LNCaP clone FGC (cell line): ENCODE results near the gene C22orf23.
"Not testable (repeated sequence)": the region's sequence is repeated elsewhere in the genome, so short reads cannot be mapped to it uniquely, and the experiment has no call there.

Experiments
- DNase-seq: peaks from one replicate; pipeline ENCODE4 v3.0.0-alpha.2; 2011; ENCODE audit warnings: low read depth
- H3K4me3 ChIP-seq: 2 replicates; pipeline ENCODE4 v1.5.1; 2011; ENCODE audit warnings: mild to moderate bottlenecking, low read depth, low read length, control low read depth
- CTCF ChIP-seq: IDR thresholded peaks from 2 replicates; pipeline ENCODE4 v1.5.1; 2012; ENCODE audit warnings: mild to moderate bottlenecking; ENCODE audit not compliant: control insufficient read depth, insufficient read depth; ENCODE audit errors: extremely low read depth

C22orf23 gene

DNA sequence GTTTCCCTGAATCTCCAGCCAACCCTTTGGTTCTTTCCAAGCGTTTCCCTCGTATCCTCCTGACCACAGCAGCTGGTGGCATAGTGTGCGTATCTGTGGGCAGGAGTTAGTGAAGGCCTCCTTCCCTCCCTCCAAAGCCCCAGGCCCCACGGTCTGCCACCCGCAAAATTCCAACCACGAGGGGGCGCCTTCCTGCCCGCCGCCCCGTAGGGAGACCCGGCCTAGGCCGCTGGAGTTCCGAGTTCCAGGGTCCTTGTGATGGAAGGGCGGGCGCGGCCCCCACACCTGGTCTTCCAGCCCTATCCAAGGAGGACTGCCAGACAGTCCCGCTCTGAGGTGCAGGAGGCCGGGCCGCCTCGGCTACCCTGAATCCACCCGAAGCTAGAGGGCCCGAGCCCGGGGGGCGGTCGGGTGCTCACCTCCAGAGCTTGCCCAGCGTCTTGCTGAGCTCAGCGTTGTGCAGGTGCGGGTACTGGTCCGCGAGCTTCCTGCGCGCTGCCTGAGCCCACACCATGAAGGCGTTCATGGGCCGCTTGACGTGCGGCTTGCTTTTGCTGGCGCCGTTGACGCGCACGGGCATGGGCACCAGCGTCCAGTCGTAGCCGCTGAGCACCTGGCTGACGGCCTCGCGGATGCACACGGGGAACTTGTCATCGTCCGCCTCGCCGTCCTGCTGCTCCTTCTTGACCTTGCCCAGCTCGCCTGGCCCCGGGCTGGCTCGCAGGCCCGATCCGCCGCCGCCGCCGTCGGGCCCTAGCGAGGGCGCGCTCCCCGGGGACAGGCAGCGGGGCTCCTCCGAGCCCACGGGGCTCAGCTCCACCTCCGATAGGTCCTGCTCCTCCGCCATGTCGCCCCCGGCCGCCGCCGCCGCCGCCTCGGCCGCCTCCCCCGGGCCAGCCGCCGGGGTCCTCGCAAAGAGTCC lies 29.8 kb upstream of the C22orf23 start:
- TF ChIP-seq CTCF: no peak
- DNase-seq: no peak

GRCh38 chr22:37982151-37982785 lies 28.9 kb upstream of the C22orf23 start:
- no peak for TF ChIP-seq CTCF
- DNase-seq: no peak
- no peak overlapping the region for H3K4me3 ChIP-seq

More for the DNA sequence above, 29.8 kb upstream of the C22orf23 start:
- no peak overlapping the region for H3K4me3 ChIP-seq

- DNase-seq: no peak
- TF ChIP-seq CTCF: no peak
- H3K4me3 ChIP-seq: no peak overlapping the region
Observed at GRCh38 chr22:37981282-37982011, 28.0 kb upstream of the C22orf23 start.

DNA sequence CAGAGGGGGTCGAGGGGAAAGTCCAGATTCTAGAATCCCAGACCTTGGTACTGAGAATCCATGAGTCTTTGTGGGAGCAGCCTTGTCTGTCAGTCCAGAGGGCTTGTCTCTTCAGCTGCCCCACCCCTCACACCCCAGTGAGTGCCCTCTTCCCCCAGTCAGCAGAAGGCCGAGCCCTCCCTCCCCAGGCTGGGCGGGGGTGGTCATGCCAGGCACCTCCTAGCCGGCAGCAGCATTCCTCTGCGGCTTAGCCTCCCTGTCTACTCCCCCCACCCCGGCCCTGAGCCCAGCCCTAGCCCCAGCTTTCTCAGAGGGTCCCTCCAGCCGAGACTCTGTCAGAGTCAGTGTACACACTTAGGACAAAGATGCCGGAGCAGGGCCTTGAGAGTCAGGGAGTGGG lies 26.4 kb upstream of the C22orf23 start:
- TF ChIP-seq CTCF: no peak
- H3K4me3 ChIP-seq: no peak overlapping the region
- DNase-seq: no peak

- no peak for TF ChIP-seq CTCF
- H3K4me3 ChIP-seq: no peak overlapping the region
- DNase-seq: no peak
Observed at GRCh38 chr22:37976547-37976946, 23.1 kb upstream of the C22orf23 start.

DNA sequence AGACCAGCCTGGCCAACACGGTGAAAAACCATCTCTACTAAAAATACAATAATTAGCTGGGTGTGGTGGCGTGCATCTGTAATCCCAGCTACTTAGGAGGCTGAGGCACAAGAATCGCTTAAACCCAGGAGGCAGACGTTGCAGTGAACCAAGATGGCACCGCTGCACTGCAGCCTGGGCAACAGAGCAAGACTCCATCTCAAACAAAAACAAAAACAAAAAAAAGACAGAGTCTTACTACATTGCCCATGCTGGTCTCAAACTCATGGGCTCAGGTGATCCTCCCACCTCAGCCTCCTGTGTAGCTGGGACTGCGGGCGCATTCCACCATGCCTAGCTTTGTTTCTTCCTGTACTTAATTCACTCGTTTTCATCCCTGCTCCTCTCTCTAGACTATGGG lies 22.6 kb upstream of the C22orf23 start:
- DNase-seq, H3K4me3 ChIP-seq: not testable (repeated sequence)

GRCh38 chr22:37975153-37975552 lies 21.8 kb upstream of the C22orf23 start:
- no peak overlapping the region for H3K4me3 ChIP-seq
- no peak for TF ChIP-seq CTCF
- no peak for DNase-seq
